Measurements from ENCODE around the gene EIF5A.

The EIF5A gene

DNA sequence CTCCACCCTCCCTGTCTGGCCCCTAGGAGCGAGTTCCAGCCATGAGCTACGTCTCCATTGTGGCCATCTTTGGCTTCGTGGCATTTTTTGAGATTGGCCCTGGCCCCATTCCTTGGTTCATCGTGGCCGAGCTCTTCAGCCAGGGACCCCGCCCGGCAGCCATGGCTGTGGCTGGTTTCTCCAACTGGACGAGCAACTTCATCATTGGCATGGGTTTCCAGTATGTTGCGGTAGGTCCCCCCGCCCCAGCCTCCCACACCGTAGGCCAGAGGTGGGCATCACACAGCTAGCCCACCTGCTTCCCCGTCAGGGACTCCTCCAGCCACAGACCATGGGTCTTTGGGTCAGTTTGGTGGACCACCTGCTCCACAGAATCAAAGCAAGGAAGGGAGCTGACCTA is 21.7 kb upstream of the EIF5A start:
- DNase-seq = no peak

DNA sequence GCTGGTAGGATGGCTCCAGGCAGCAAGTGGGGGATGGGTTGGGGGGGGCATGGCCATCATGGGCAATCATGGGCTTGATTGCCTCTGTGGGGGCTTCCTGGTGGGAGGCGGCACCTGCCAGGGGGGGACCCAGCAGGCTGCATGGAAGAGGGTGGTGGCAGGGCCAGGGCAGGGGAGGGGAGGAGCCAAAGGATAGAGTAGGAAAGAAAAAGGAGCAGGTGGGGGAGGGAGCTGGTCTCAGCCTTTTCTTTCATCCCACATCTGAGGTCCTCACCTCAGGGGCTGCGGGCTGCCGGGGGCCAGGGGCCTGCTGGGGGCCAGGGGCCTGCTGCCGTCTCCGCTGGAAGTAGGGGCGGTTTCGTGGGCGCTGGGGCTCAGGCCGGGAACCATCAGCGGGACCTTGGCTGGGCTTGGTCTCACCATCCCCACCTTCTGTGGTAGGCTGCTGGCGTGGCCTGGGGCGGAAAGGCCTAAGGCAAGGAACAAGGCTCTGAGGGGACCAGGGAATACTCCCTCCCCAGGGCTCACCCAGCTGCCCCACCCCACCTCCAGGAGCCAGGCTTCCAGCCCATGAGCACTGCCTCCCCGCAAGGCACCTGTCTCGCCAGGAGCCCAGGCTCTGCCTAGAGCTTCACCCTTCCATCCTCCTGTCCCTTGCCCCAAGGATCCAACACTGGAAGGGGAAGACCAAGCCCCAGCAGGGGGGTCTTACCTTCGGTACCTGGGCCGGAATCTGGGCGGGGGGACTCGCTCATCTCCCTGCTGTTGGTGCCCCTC is 18.0 kb upstream of the EIF5A start:
- no peak for DNase-seq

DNA sequence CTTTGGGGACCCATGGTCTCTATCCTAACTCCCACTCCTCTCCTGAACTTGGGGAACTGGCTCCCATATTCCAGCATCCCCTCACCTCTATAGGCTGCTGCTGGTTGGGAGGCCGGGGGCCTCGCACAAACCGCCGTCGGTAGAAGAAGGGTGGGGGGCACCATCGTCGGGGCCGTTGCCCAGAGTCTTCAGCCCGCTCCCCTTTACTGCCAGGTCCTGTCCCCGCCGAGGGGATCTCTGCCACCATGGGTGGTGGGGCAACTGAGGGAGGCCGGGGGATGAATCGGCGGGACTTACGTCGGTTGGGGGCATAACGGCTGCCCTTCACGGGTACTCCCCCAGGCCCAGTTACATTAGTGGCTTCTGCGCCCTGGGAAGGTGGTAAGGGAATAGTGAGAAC is 17.3 kb upstream of the EIF5A start:
- DNase-seq = no peak

DNA sequence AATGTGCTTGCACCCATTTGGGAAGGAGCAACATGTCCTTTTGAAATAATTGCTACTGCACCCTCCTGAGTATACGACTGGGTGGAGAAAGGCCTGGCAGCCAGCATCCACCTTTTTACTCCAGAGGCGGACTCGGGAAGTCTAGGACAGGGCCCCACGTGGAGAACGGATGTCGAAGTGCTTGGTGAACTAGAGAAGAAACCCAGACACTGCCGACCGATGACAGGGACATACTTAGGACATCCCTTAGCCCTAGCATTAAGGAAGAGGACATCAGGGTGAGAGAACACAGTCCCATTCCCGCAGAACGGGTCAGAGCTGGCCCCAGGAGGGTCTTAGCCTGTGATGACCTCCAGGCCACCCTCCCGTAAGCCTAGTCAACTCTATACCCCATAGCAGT is 16.7 kb upstream of the EIF5A start:
- DNase-seq = no peak

DNA sequence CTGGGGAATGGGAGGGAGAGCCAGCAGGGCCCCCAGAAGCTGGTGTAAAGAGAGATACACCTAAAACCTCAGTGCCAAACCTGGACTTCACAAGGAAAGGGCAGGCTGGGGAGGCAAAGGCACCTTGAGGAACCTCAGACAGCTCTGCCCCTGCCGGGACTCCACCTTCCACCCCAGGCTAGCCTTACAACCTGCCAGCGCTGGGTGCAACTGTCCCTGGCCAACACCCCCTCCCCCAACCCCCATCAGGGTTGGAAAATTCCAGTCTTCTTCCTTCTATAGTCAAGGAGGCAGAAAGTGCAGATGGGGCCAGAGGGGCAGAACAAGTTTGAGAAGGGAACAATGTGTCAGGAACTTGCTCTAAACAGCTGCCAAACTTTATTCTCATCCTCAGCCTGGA is 15.2 kb upstream of the EIF5A start:
- no peak for DNase-seq

DNA sequence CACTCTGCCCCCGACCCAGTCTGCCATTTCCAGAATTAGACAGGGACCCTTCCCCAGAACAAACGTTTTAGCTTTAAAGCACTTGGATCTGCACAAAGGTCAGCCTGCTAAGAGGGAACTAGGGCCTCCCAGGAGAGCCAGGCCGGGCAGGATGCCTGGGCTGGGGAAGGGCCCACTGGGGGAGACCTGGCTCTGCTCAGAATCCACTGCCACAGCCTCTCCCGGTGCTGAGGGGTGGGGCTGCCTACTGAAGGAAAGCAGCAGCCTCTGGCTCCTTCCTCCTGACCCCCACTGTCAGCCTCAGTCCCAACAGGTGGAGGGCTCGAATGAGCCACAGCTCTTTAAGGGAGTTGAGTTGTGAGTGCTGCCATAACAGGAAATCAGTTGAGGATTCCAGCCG is 14.7 kb upstream of the EIF5A start:
- no peak for DNase-seq

GRCh38 chr17:7293159-7293558 is 14.3 kb upstream of the EIF5A start:
- DNase-seq = no peak

DNA sequence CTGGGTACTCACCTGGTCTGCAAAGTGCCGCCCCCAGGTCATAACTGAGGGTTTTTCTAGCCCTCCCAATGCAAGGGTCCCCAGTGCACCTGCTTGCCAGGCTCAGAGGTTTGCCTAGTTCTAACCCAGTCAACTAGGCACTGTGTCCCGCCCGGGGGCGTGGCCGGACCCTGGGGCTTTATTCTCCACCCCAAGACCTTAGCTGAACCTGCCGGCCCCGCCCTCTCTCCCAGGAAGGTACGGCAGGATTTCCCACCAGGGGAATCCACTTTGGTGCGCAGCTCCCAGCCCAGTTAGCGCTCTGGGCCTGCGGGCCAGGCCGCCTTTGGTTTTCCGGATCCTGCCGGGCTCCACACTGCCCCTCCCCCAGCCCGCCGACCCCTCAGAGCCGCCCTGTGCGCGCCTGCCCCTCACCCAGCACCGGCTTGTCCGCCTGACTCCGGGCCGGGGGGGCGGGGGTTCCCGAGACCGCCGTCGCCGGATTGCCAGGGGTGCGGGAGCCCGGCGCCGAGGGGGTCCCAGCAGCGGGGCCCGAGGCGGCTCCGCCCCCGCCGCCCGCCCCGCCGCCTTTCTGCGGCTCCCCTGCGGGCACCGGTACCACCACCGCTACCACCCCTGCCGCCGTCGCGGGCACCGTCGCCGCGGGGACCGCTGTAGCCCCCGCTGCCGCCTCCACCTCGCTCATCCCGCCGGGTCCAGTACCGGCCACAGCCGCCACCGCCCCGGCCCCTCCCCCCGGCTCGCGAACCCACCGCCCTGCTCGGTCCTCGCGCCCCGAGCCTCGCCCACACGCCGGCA is 13.4 kb upstream of the EIF5A start:
- DNase-seq = no peak

GRCh38 chr17:7294614-7295153 is 12.7 kb upstream of the EIF5A start, which contains the start of gene YBX2:
TSS of gene YBX2 (minus strand) at chr17:7294639. CDS start at chr17:7294500, 139 bp downstream.
- DNase-seq = no peak

- no peak for DNase-seq
These were observed 11.9 kb upstream of the EIF5A start for GRCh38 chr17:7295230-7296180.

DNA sequence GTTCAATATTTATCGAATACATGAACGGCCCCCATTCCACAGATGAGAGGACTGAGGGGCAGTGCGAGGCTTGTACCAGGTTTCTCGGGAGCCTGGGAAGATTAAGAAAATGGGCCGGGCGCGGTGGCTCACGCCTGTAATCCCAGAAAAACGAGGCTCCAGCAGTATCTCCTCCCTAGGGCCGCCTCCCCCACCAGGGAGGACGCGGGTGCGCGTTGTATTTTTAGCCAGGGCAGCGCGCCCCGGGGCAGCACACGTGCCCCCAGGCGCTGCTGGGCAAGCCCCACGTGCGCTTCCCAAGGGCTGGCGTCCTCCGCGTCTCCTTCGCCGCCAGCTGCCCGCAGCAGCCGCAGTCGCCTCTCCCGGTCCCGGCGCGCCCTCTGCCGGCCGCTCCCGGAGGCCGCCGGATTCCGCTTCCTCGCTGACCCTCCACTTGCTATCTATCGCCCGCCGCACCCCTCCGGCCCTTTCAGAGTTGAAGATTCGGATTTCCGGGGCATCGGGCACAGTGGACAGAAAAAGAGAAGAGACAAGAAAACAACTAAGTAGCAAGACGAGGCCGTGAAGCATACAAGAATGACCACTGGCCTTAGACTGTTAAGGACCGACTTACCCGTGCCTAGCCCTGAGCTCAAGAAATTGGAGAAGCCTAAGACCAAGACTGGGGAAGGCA is 11.1 kb upstream of the EIF5A start:
- DNase-seq = peak; percentile 89

DNA sequence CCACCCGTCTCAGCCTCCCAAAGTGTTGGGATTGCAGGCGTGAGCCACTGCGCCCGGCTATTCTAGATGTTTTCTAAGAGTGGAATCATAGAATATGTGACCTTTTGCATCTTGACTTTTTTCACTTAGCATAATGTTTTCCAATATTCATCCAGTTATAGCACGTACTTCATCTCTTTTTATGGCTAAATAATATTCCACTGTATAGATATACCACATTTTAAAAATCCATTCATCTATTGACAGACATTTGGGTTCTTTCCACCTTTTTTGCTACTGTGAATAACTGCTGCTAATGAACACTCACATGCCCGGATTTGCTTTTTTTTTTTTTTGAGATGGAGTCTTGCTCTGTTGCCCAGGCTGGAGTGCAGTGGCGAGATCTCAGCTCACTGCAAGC is 3.2 kb upstream of the EIF5A start:
- DNase-seq = no peak

GRCh38 chr17:7307686-7308624 is 527 bp downstream of the EIF5A start:
- DNase-seq = peak; percentile 60

DNA sequence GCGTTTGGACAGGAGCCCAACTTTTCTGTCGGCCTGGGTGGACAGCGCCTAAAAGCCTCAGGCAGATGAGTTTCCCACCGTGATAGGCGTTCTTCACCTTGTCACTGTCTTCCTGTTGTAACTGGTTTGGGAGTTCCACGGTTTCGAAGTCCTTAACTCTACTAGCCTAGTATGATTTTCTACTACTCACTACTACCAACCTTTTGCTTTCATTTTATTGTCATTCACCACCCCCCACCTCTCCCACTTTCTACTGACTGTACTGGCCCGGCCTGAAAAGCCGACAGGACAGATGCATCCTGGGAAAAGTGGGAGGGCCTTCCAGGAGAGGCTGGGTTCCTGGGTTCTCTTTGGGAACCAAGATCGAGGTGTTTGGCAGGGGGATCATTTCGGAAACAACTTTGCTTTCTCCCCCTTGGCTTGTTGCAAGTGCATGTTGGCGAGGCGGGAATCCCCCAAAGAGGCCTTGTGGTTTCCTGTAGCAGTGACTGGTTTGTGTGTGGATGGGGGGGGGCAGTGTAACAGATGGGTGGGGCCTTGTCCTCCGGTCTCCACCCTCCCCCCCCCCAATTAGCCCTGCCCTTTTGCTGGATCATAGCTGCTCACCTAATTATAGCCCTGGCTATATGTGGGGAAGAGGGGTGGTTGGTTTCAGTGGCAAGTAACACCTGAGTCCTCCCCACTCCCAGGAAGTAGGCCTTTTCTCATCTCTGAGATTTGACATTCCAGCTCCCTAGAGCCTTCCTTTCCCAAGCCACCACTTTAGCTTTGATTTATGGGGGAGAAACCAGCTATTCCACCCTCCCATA is 1.4 kb downstream of the EIF5A start:
- peak; percentile 77 for DNase-seq

GRCh38 chr17:7309628-7310027 is 2.2 kb downstream of the EIF5A start:
- no peak for DNase-seq

DNA sequence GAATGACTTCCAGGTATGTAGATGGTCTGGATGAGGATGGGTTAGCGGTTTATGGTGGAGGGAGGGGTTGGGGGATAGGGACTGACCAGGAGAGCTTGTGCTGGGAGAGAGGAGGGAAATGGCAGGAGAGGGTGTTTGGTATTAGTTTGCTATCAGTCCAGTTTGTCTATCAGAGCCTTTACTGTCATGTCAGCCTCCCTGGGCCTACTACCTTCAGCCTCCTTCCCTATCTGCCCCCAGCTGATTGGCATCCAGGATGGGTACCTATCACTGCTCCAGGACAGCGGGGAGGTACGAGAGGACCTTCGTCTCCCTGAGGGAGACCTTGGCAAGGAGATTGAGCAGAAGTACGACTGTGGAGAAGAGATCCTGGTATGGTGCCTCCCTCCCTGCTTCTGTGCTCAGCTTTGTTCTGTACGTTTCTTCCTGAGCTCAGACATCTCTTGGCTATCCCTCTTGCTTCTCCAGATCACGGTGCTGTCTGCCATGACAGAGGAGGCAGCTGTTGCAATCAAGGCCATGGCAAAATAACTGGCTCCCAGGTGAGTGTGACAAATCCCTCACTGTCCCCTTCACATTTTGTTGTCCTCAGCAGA is 3.8 kb downstream of the EIF5A start:
- DNase-seq = no peak

DNA sequence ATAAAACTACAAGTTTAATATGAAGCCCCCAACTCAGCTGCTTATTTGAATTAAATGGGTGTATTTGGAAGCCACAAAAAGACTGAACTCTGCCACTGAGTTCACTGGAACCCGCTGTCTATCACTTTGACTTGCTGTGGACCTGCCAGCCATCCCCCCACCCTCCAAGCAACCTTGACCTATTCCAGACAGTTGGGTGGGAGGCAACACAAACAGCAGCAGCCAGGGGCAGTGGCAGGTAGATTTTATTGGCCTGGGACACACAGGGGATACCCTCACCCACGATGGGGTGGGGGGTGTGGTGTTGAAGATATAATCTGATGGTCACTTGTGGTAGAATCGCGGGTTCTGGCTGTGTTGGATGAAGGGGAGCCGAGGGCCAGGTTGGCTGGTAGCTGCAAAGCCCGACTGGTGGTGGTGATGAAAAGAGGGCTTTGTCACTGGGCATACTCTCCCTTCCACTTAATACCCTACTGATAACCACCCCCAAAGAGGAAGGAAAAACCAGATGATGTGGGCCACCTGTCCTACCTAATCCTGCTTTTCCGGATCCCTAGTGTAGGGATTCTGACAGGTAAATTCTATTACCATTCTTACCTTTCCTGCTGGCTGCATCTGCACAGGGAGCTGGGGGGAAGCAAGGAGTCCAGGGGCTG is 5.1 kb downstream of the EIF5A start:
- DNase-seq = no peak

DNA sequence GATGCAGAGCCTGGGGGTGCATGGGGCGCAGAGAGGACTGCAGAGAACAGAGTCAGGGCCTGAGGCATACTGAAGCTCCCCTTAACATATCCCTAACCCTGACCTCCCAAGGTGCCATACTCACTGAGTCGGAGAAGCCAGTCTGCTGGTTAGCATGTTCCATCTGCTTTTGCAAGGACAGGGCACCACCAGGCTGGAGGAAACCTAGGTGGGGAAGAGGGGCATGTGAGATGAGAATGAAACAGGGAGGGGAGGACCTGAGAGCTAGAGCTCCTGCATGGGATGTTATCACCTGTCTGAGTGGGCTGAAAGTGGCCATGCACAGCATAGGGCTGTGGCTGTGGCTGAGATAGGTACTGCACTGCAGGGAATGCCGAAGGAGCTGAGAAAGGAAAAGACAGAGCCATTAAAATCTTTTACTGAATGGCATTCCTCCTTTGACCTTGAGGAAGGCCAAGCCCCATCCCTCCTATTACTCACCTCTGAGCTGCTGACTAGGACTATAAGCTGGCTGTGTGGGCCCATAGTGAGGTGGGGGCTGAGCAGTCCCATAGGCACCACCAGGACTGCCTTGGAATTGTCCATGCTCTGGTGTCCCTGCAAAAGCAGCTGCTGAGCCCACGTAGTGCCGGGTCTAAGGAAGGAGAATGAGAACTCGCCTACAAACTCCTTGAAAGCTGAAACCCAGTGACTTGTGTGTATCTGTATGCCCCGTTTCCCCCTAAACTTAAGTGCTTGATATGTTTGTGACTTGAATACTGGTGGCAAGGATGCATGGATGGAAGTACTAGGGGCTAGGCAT is 5.9 kb downstream of the EIF5A start:
- no peak for DNase-seq

Measured in right forelimb (tissue), 1 donor.